ENCODE results near the gene PTBP1.
A peak's percentile ranks its signal among the peaks of the same experiment; 100 is the strongest.

Gene PTBP1

DNA sequence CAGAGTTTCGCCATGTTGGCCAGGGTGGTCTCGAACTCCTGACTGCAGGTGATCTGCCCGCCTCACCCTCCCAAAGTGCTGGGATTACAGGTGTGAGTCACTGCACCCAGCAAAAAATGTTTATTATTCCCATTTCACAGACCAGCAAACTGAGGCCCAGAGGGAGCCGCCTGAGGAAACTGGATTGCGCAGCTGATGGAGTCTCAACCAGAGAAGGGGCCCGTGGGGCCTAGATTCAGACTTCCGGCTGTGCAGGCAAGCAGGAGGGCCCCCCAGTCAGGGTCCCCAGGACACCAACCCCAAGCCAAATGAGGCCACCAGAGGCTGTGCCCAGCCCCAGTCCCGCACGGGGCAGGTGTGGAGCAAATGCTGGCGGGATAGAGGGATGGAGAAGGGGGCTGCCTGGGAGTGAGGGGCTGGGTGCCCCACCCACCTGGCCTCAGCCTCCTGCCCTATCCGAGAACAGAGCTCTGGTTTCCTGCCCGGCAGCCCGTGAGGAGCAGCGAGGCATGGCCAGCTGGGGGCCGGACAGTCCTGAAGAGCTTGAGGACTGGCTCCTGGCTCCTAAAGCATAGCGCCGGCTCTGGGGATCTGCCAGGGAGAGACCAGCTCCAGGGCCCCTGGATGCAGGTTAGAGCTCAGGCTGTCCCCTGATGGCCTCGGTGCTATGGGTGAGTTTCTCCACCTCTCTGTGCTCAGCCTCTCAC is 24.4 kb upstream of the PTBP1 start:
- DNase-seq, result no peak

GRCh38 chr19:776549-776948 is 20.7 kb upstream of the PTBP1 start:
- DNase-seq, result no peak

DNA sequence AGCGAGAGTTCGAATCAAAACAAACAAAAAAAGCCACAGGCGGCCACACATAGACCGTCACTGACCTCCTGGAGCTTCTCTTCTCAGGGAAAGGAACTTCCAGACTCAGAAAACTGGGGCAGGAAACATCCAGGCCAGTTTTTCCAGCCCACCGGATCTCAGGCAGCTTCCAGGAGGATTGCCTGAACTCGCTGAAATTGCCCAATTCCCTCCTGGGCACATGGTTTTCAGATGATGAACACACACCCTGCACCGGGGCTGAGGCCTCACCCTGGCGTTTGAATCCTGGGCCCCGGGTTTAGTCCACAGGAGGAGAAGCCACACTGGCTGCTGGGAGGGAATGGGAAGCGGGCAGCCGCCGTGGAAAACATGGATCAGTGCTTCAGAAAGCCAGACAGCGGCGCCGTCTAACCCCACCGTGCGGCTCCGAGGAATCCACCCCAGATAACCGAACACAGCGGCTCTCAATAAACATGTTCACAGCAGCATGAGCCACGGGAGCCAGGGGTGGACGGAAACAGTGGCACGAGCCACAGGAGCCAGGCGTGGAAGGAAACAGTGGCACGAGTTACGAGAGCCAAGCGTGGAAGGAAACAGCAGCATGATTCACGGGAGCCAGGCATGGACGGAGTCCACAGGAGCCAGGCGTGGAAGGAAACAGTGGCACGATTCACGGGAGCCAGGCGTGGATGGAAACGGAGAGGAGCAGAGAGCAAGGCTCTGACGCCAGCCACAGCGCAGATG is 18.2 kb upstream of the PTBP1 start:
- no peak for DNase-seq

- DNase-seq, result no peak
Measured at GRCh38 chr19:780935-781334, 16.3 kb upstream of the PTBP1 start.

DNA sequence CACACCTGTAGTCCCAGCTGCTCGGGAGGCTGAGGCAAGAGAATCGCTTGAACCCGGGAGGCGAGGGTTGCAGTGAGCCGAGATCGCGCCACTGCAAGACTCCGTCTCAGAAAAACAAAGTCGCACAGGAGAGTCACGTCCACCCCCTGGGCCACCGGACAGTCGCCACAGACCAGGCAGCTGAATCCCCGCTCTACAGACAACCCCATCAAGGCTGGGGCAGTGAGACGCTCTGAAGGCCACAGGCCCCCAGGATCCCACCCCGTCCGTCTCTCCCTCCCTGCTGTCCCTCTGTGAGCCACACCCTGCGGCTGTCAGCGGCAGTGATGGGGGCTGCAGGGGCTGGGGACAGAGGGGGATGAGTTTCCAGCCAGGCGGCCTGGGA is 15.5 kb upstream of the PTBP1 start:
- no peak for DNase-seq

- no peak for DNase-seq
Measured at GRCh38 chr19:782185-782877, 14.9 kb upstream of the PTBP1 start.

DNA sequence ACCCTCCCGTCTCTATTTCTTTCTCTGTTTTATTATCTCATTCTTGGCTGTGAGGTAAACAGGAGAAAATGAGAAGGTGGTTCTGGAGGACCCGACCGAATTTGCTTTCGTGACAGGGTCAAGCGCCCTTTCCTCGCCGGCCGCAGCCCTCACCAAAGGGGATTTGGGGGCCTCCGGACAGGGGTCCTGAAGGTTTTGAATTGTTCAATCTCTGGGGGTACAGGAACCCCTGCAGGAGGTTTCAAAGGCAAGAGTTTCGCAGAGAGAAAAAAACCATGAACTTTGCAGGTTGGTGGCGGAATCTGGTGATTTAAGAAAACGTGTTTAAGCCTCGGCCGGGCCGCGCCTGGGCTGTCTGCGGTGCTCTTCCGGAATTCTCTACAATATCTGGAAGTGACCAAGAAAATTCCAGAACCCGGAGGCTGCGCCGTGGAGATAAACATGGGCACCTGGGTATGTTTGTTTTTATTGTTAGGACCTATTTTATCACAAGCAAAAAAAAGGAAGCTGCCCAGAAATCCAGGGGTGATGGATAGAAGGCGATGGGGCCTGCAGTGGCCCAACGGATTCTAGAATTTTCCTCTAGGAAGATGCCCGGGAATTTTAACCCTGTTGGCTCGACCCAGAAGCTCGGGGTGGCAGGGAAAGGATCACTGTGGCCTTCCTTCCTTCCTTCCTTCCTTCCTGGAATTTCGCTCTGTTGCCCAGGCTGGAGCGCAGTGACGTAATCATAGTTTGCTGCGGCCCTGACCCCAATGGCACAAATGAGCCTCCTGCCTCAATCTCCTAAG is 14.2 kb upstream of the PTBP1 start:
- DNase-seq, result no peak

DNA sequence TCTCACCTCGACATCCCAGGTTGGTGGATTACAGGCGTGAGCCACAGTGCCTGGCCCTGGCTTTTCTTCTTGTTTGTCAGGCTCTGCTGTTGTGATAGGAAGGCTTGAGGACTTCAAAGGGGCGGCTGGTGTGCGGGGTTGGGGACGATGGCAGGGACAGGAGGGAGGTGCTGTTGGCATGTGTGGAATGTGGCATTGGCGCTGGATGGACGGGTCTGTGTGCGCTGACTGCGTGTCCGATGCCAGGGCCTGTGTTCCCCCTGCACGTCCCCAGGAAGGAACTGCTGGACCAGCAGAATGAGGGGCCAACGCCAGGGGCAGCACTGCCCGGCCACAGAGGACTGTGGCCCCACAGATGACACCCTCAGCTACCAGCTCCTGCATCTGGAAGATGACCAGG is 12.7 kb upstream of the PTBP1 start:
- no peak for DNase-seq

DNA sequence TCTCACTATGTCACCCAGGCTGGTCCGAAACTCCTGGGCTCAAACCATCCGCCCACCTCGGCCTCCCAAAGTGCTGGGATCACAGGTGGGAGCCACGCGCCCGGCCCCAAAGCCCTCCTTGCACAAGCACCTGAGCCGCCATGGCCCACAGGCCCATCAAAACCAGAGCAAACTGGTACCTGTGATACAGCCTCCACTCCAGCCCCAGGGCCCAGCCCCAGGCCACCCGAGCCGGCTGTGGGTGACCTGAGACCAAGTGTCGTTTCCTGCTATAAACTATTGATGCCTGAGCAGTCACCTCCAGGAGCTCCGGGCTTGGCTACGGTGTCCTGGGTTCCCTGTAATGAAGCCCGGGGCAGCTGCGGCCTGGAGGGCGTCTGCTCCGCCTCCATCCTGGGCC is 9.7 kb upstream of the PTBP1 start:
- DNase-seq, result no peak

GRCh38 chr19:788686-788982 is 8.6 kb upstream of the PTBP1 start:
- DNase-seq, result no peak

DNA sequence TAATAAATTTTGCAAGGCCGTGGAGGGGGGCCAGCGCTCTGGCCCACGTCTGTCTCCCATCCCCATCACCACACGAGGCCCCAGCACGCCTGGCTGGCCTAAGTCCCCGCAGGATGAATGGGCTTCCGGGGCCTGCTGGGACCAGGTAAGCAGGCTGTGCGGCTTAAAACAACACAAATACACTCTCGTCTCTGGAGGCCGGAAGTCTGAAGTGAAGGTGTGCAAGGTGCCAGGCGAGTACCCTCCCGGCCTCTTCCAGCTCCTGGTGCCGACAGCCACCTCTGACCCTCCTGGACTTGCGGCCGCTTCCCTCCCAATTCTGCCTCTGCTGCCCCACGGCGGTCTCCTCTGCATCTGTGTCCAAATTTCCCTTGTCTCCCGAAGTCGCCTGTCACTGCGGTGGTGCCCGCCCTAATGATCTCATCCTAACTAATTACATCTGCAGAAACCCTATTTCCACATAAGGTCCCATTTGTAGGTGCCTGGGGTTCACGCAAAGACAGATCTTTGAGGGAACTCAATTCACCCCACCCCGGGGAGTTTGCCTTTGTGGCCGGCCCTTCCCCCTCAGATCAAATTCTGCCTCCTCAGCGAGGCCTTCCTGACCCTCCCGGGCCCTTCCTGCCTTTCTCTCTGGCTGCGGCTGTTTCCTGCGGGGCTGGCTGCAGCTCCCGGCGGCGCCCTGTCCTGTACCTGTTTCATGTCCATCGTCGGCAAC is 8.1 kb upstream of the PTBP1 start:
- DNase-seq, result no peak

GRCh38 chr19:789701-790060 is 7.6 kb upstream of the PTBP1 start:
- DNase-seq, result no peak

DNA sequence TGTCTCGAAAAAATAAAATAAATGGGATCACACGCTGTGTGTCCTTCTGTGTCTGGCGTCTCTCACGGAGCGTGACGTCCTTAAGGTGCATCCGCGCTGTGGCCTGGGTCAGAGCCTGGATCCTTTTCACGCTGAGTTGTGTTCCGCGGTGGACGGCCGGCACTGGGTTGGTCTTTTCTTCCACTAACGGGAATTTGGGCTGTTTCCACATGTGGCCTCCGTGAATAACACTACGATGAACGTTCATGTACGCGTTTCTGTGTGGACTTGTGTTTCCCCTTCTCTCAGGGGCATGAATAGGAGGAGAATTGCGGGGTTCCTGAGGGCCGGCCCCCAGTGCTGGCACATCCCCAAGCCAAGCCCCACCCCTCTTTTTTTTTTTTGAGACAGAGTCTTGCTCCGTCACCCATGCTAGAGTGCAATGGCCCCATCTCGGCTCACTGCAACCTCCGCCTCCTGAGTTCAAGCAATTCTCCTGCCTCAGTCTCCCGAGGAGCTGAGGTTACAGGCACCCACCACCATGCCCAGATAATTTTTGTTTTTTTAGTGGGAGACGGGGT is 6.2 kb upstream of the PTBP1 start:
- DNase-seq, result no peak

DNA sequence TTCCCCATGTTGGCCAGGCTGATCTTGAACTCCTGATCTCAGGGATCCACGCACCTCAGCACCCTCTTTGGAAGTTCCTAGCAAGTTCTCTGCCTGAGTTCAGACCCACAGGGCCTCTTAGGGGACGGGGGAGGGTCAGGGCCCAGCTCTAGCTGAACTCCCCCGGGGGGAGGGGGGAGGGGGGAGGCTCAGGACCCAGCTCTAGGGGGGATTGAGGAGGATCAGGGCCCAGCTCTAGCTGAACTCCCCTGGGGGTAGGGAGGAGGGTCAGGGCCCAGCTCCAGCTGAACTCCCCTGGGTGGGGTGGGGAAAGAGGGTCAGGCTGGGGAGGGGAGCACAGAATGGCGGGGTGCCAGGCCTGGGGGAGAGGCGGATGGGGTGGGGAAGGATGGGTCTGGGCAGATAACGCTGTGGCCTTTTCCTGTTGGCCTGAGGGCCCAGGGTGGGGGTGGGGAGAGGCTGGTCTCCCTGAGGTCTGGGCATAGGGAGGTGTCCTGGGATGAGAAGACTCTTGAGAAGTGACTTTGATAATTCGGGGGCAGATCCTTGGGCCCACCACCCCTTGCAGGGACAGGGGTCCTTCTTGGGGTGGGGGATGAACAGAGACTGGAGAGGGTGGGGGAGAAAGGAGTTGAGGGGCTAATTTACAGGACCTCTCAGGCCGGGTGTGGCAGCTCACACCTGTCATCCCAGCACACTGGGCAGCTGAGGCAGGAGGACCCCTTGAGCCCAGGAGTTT is 5.5 kb upstream of the PTBP1 start:
- no peak for DNase-seq

GRCh38 chr19:792306-792885 is 4.9 kb upstream of the PTBP1 start:
- no peak for DNase-seq

DNA sequence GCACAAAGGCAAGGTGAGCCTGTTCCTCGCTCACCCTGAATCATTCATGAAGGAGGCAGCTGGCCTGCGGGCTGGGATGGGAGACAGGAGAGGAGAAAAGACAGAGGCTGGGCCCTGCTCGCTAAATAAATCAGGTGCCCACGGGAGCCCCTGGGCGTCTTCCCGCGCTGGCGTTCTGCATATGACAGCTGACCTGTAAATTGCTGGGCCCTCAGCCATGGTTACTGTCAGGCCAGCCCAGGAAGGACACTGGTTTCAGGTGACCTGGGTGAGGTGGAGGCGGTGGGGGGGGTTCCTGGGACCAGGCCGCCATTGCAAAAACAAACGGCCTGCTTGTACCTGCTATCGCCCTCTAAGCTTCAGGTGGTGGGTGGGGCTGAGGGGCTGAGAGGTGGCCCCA is 3.4 kb upstream of the PTBP1 start:
- DNase-seq, result no peak

- DNase-seq, result no peak
Measured at GRCh38 chr19:795073-795611, 2.1 kb upstream of the PTBP1 start.

- DNase-seq, result no peak
Measured at GRCh38 chr19:795691-796581, 1.3 kb upstream of the PTBP1 start.

GRCh38 chr19:797528-798414 is 519 bp downstream of the PTBP1 start:
- peak; percentile 74 for DNase-seq

Measured in effector CD8-positive, alpha-beta T cell (primary cell).